ENCODE measurements around the gene PTPRN2.
"Not testable (repeated sequence)": the region's sequence is repeated elsewhere in the genome, so short reads cannot be mapped to it uniquely, and the experiment has no call there.

PTPRN2 gene

DNA sequence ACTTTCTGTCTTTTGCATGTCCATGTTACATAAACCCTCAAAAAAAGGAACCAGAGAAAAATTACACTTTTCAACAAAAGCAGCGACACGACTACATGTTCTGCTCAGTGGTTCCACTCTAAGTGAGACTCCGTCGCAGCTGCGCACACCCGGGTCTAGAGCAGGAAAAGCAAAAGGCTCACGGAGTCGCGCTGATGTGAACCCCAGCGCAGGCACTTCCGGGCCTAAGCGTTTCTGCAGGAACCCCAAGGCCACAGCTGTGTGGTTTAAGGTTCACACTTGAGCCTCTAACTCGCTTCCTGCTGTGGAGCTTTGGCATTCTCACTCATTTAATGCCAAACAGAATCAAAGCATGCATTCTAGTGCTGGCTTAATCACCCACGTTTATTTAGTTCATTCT, 1010.6 kb downstream of the PTPRN2 start:
- DNase-seq (ENCODE audit: low read depth): no peak

DNA sequence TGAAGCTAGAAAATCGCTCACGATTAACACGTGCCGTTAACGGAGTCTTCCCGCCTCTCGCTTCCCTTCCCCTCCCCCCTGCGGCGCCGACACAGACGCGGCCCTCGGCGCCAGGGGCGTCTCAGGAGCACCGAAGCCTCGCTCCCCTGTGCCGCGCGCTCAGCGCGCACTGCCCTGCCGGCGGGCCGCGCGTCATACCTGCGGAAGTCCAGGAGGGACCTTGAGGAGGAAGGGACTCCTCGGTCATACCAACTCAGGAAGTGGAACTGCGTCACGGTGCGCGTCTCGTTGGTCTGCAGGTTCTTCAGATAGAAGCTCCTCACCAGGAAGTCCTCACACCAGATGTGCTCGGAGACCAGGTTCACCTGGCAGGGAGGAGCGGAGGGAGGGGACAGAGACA, 1011.2 kb downstream of the PTPRN2 start:
- no peak for DNase-seq (ENCODE audit: low read depth)

DNA sequence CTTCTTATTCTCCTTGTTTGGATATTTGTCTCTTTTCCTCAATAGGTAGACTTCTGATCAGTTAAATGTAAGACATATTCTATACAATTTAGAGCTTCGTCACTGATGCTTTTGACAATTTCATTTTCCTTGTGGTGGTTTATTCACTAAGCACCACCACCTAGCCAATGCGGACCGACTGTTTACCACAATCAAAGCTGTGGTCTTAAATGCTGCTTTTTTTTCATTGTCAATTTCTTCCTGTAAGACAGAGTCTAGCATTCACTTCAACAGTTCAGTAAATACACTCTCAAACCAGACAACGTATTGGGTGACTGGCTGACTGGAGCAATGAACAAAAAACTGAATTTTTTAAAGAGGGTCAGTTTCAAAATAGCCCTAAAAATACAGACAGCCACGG, 1011.8 kb downstream of the PTPRN2 start:
- no peak for DNase-seq (ENCODE audit: low read depth)

DNA sequence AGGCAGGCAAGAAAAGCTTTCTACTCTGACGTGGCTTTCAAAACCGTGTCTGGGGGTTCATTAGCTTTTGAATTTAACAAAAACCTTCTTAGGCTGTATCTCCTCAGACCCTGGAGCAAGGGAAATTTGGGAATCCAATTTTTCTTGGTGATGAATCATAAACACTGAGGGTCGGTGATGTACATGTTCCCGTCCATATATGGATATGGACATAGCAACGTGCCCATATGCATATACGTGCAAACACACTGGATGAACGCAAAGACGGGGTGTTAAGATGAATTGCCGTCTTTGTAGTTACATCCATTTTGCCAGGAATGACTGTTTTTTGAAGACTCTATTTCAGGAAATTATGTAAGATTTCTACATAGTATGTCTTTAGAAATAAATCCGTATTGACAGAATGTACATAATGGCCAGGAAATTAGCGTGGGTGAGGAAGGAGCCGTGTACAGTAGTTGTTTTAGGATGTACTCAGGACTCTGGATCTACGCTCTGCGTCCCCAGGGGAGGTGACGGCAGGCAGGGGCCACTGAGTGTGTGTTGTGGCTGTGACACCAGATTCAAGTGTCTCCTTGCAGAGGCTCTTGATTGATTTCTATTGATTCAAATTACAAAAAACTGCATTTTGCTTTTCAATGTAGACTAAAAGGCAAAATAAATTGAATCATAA, 1012.6 kb downstream of the PTPRN2 start:
- DNase-seq (ENCODE audit: low read depth): no peak

DNA sequence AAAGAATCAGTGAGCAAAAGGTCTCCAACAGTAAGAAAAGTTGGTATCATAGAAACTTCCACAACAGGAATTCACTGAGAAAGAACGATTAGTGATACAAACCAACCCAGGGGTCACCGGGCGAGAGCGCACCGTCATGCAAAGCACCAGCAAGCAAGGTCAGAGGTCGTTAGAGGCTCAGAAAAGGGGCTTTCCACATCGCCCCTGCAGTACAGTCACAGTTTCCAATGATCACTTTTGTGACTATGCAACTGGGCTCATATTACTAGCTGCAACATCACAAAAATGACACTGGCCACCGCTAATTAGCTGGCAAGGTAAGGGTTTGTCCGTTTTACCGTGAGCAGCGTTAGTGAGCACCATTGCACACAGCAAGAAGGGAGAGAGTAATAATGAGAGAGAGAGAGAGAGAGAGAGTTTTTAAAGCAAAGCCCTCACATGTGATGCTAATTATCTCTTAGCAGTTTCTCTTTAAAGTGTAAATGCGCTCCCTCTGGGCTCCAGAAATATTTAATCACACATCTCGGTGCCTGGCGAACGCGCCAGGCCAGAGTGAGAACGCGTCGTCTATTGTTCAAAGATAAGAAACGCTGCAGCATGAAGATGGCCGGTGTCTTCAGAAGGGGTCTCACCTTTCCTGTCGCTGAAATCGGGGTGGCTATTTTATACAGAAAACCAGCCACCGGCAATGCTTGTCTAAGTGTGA, 1013.4 kb downstream of the PTPRN2 start:
- no peak for DNase-seq (ENCODE audit: low read depth)

DNA sequence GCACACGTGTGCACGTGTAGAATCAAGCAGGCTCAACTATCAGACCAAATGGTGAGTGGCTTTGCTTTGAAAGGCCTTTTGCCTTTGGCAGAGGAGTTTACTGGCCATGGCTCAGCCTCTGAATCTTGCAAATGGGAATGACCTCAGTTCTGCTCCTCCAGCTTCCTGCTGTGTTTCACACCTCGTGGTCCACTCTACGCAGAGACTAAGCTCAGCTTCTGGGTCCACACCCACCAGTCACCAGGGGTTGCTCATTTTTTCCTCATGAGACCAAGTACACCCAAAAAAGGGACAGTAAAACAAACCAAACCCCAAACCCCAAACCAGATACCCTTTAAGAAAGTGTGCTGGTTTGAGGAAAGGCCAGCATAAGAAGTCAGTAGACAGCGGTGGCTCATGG, 1014.4 kb downstream of the PTPRN2 start:
- DNase-seq (ENCODE audit: low read depth): no peak

DNA sequence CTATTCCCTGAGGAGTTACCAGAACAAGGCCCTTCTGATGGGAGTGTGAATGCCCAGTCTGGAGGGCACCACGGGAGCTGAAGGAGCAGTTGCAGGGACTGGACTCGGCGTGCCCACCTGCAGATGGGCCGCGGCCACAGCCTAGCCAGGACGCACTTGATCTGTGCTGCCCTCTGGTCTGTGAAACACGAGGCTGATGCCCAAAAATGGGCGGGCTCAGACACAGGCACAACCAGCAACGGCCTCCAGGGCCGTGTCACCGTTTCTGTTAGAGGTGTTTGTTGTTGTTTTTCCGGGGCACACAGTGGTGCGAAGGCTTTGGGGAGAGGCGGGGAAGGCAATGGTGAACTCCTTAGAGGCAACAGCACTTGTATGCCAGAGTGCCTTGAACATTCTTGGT, 1015.0 kb downstream of the PTPRN2 start:
- DNase-seq (ENCODE audit: low read depth): no peak

DNA sequence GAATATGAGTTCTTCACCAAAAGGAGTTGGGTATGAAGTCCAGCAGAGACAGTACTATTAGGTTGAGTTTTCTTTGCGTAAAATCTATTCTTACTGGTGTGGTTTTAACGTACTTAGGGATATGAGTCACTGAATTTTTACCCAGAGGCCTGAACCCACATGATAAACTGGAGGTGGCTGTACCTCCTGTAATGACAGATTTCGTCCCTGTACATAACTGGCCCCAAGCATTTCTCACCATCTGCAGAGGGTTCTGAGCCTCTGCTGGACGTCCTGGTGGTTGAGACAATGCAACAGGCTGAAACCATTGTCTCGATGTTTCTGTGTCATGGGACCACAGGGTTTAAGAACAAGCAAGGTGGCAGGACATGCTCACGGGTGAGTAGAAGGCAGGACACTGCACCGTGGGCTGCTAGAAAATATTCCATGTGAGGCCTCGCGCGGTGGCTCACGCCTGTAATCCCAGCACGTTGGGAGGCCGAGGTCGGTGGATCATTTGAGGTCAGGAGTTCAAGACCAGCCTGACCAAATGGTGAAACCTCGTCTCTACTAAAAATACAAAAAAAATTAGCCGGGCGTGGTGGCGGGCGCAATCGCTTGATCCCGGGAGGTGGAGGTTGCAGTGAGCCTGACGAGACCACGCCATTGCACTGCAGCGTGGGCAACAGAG, 1017.0 kb downstream of the PTPRN2 start:
- no peak for DNase-seq (ENCODE audit: low read depth)

DNA sequence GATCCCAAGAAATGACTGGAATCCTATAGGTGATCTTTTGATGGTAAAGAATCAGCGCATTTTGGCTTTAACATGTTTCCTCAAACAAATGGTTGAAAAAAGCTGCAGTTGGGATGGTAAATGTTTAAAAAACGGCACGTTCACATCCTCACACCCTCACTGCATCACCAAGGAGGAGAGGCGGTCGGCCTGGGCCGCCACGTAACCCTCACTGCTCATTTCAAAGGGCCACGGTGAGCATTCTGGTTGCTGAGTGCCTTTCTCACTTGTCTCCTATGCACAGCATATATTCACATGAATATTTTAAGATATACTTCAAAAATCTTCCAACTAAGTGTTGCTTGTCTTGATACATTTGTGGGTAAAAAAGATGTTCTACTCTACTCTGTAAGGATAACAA, 1017.7 kb downstream of the PTPRN2 start:
- DNase-seq (ENCODE audit: low read depth): no peak

DNA sequence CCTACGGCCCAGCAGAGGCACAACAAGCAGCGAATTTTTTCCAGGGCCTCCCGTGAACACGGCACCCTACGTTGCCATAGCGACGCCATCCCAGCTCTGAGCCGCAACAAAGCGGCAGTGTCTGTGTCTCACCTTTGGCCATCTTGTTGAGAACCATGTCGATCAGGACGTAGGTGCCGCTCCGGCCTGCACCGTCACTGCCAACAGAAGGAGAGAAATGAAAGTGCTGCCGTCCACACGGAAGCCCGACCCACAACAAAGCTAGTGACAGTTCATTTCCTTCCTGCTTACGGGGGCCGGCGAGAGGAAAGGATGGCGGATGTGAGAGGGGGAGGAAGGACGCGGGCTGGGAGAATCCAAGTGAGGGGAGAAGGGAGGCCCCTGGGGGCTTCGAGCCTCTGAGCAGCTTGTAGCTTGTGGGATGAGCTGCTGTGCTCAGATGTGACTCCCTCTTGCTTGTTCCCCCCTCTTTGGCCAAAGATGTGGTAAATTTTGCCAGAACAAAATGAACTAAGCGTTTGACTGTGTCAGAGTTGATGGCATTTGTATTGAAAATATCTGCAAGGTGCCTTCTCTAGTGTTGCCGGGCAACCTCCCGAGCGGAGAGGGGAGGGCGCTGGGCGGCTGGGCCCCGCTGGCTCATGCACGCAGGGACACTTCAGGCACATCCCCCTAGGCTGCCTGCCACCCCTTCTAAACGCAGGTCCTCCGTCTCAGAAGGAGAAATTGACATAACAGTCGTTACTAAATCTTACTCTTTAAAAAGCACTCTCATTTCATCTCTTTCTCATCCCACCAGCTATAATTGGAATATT, 1018.6 kb downstream of the PTPRN2 start:
- peak; percentile 1 for DNase-seq (ENCODE audit: low read depth)

DNA sequence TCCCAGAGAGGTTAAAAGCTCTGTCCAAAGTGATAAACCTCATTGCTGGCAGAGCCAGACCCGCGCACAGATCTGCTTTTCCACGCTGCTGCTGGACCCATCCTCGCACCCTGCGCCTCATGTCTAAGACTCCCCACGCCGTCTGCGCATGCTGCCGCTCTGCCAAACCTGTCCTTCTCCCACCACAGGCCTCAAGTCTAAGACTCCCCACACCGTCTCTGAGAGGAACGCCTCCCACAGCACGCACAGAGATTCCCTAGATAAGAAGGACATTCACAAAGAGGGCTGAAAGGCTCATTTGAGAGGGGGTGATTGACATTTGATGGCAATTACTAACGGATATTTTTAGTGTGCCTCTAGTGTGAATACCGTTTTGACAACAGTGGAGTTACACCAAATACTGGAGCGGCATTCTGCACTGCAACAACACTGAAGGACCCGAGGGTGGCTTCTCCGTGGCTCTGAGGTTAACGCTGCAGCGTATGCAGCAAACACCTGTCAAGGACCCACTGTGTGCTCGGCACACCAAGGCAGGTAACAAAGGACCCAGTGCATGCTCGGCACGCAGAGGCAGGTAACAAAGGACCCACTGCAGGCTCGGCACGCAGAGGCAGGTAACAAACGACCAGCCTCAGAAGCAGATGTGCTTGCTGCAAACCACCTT, 1019.4 kb downstream of the PTPRN2 start:
- no peak for DNase-seq (ENCODE audit: low read depth)

DNA sequence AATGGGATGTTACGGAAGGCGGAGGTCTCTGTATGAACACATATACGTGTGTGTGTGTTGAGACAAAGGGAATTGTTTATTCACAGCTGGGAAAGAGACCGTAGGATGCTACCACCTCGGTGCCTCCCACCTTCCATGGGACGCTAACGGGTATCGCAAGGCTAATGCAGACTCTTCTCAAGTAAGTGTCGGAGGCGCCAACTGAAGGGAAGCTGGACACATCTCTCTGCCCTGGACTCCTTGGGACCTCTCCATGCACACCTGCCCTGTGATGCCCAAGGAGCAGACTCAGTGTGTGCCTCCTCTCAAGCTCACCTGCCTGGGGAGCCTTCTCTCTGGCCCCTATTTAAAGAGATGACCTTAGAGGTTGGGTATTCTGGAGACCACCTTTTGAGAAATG, 1020.0 kb downstream of the PTPRN2 start:
- DNase-seq (ENCODE audit: low read depth): no peak

DNA sequence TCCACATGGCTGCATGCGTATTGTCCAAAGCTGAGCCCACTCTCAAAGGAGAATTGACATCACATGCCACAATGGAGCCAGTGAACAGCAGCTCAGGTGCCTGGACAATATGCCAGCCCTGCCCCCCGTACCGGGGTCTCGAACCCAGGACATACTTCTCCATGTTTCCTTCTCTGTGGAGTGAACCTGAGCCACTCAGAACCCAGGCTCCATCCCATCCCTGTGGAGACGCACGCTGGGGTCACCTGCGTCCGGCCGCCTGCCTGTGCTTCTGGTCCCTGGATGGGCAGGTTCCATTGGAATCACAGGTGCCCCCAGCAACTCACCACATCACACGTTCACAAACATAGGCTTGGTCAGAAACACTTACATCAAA, 1021.0 kb downstream of the PTPRN2 start:
- DNase-seq (ENCODE audit: low read depth): no peak

DNA sequence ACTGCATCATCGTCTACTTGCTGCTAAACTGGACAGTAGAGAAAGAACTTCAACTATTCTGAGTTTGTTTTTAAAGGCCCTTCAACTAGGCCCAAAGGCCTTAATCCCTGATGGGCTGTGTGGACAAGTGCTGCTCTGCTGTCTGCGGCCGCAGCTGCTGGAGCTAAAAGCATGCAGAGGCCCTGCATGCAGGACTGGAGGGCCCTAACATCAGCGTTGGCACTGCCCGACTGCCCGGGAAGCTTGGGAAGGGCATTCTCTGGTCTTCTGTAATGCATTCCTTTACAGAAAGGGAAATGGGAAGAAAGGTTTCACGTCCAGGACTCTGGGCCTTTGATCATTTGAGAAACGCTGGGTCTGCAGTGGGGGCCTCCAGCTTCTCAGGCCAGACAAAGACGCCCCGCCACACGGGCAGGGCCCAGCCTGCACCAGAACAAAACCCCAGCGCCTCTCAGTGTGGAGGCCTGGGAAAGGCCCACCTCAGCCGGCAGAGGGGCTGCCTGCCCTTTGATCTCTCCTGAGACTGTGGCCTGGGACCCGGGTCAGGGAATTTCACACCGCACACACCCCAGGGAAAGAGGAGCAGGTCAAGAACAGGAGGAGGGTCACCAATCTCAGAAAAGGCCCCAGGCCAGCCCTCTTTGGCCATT, 1021.5 kb downstream of the PTPRN2 start:
- no peak for DNase-seq (ENCODE audit: low read depth)

DNA sequence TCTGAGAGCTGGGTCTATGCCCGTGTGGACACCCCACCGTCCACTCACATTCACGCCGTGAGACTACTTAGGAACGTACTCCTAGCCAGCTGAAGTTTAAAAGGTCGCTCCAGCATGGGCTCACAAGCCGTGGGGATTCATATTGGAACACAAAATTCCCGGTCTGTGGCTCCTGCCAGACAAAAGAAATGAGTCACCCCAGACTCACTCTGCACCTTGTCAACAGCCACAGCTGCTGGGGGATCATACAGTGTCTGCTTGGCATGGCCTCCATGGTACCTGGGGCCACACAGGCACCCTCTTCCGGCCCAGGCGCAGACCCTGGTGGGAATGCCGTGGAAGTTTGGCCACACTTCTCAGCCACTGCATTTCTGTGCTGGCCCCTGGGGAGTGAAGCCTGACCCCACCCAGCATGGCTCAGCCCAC, 1022.4 kb downstream of the PTPRN2 start:
- no peak for DNase-seq (ENCODE audit: low read depth)

DNA sequence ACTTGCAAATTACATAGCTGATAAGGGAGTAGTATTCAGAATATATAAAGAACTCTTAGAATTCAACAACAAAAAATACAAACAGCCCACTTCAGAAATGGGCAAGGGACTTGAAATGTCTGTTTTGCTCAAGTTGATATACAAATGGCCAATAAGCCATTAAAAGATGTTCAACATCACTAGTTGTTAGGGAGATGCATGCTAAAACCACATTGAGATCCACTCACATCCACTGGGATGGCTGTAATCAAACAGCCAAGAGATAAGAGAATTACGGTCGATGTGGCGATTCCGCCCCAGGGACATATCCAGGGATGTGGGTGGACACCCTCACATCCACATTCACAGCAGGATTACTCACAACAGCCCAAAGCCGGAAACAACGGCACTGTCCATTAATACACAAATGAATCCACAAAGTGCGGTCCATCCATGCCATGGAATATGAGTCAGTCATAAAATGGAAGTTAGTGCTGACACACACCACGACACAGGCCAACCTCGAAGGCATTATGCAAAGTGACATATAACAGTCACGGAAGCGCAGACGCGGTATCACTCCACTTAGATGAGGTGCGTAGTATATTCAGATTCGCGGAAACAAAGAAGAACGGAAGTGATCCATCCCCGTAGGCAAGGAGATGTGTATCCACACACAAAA, 1023.0 kb downstream of the PTPRN2 start:
- DNase-seq (ENCODE audit: low read depth): no peak

DNA sequence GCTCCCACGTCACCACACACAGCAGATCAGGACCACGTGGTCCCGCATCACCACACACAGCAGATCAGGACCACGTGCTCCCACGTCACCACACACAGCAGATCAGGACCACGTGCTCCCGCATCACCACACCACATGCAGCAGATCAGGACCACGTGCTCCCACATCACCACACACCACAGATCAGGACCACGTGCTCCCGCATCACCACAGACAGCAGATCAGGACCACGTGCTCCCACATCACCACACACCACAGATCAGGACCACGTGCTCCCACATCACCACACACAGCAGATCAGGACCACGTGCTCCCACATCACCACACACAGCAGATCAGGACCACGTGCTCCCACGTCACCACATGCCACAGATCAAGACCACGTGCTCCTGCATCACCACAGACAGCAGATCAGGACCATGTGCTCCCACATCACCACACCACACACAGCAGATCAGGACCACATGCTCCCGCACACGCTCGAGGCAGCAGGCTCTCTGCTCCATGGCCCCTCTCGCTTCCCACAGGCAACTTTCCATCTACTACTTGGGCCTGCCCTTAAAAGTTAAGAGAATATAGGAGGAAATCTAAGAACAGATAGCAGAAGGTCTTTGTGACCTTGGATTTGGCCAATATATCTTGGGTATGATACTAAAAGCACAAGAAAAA, 1024.0 kb downstream of the PTPRN2 start:
- not testable (repeated sequence) for DNase-seq (ENCODE audit: low read depth)

DNA sequence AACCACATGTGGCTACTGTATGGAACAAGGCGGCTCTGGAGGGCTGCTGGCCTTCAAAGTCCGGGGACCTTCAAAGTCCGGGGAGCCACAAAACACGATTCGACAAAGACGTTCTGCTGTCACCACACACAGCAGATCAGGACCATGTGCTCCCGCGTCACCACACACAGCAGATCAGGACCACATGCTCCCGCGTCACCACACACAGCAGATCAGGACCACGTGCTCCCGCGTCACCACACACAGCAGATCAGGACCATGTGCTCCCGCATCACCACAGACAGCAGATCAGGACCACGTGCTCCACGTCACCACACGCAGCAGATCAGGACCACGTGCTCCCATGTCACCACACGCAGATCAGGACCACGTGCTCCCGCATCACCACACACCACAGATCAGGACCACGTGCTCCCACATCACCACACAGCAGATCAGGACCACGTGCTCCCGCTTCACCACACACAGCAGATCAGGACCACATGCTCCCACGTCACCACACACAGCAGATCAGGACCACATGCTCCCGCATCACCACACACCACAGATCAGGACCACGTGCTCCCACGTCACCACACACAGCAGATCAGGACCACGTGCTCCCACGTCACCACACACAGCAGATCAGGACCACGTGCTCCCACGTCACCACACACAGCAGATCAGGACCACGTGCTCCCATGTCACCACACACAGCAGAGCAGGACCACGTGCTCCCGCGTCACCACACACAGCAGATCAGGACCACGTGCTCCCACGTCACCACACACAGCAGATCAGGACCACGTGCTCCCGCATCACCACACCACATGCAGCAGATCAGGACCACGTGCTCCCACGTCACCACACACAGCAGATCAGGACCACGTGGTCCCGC, 1024.9 kb downstream of the PTPRN2 start:
- not testable (repeated sequence) for DNase-seq (ENCODE audit: low read depth)

DNA sequence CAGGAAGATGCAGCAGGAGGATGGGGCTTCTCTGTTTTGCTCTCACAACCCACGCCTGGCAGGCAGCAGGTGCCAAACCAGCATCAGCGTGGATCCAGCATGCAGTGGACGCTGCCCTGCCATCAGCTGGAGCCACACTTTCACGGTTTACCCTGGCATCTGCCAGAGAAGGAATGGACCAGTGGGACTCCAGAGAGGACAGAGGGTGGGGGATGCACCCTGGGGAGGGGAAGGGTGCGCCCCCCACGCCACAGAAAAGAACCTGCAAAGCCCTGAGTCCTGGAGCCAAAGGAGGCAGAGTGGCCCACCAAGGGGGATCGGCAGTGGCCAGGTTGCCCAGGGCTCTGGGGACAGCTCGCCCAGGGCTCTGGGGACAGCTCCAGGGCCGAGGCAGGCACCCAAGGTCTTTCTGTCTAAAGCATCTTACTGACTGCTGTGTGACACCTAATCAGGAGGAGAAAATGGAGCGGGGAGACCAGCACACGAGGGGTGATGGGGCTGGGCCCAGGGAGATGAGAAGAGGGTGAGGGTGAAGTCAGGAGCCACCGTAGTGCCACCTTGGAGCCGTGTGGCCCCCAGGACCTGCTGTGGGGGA, 1025.7 kb downstream of the PTPRN2 start:
- no peak for DNase-seq (ENCODE audit: low read depth)
